Activated CD8-positive, alpha-beta memory T cell treated with anti-CD3 and anti-CD28 coated beads for 48 hours (primary cell): Measurements from ENCODE around the gene IRAK2.

ENCODE experiments used
- DNase-seq, 3 experiments: peaks; one replicate each; pipeline ENCODE4 v3.0.0-alpha.2; 2020; ENCODE audit warnings: low read depth in 2 of 3, low spot score in 2 of 3

IRAK2 gene

DNA sequence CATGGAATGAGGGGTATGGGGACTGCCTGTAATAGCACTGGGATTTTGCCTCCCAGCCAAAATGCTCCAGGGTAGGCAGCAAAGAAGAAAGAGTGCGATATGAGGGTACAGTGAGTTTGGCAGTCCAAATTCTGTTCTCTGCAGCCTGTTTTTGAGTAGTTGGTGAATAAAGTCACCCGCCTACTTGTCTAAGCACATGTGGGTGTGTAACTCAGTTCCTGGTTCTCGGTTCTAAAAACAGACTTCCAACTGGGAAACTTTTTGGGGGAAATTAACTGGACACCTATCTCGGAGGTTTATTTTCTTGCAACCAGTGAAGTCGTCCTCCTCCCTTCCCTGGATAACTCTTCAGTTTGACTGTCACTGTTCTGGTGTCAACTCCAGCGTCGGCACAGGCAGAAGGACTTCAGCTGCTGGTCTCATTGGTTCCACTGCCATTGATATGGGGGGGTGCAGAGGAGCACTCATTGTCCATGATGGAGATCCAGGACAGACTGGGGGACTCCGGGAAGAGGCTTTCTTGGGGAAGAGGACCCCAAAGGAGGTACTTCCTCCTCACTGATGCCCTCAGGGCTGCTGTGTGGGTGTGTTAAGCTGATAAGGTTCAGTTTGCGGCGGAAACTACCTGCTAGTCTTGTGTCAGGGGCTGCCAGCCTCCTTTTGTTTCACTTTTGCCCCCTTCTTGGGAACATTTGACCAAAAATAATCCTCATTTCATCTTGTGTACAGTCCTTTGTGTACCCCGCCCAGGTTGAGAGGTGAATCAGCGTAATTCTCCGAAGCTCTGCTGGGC, 114.9 kb downstream of the IRAK2 start:
- DNase-seq, result no peak

GRCh38 chr3:10280177-10280529, 115.4 kb downstream of the IRAK2 start:
- no peak for DNase-seq

DNA sequence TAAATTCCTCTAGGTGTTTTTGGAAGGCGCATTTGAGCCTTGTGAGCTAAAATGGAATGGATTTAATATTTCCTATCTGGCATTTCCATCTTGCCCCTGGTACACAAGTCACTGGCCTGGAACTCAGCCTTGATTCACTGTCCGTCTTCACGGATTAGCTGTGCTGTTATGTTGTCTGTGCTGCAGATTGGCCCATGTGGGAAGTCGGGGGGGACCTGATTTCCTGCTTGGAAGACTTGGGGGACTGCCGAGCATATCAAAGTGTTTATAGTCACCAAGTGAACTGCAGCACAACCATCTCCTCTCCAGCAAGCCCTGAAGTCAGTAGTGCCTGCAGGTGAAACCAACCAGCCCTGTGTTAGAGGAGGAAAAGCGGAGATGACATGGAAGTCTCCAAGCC, 115.9 kb downstream of the IRAK2 start:
- no peak for DNase-seq

GRCh38 chr3:10281951-10282350, 117.2 kb downstream of the IRAK2 start:
- DNase-seq, result no peak

DNA sequence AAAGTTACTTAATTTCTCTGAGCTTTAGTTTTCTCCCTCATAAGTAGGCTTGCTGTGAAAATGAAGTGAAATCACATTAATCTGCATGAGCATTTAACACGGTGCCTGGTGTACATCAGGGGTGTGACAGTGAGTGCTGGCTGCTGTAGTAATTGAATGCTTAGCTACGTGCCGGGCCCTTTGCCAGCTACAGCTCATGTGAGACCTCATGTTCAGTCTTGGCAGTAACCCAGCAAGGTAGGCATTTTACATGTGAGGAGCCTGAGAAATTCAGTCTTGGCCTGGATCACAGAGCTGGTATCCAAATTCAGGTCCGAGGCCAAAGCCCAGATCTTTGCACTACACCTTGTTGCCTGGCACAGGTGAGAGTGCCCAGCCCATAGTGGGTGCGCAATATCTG, 118.9 kb downstream of the IRAK2 start:
- DNase-seq, result no peak

- DNase-seq, result no peak
Observed at GRCh38 chr3:10284496-10284895, 119.8 kb downstream of the IRAK2 start.

DNA sequence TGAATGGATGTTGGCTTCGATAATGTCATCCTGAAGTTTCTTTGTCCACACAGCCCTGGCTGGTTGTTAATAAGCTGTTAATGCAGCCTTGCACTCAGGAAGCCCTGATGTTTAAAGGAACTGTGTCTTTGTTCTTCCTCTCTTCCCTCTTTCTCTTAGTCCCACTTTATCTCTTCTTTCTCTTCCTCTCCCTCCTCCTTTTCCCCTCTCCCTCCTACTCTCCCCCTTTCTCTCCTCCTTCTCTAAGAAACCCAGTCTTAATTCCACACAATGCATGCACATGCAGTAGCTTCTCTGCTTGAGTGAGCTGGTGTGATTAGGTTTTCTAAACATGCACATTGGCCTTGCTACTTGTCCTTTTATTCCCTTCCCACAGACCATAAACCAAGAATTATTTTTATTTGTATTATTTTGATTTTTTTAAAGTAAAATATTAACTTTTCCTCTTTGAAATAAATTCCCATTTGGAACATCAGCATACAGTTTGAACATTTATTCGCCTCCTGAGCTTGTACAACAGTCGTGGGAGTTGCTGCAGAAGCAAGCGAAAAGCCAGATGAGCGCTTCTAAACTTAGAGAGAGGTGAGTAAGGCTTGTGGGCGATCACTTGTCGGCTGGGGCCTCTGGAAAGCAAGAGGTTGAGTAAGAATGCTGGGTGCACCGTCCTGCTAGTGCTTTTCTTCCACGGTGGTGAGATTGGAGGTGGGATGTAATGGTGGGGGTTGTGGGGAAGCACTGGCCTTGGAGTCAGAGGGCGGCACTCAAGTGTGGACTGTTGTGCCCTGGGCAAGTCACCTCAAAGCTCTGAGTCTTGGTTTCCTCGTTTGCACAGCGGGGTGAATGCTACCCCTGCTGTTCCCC, 120.8 kb downstream of the IRAK2 start:
- DNase-seq, result no peak

- no peak for DNase-seq
Observed at GRCh38 chr3:10286133-10286524, 121.4 kb downstream of the IRAK2 start.

- DNase-seq, result no peak
Observed at GRCh38 chr3:10286596-10287295, 122.0 kb downstream of the IRAK2 start.

DNA sequence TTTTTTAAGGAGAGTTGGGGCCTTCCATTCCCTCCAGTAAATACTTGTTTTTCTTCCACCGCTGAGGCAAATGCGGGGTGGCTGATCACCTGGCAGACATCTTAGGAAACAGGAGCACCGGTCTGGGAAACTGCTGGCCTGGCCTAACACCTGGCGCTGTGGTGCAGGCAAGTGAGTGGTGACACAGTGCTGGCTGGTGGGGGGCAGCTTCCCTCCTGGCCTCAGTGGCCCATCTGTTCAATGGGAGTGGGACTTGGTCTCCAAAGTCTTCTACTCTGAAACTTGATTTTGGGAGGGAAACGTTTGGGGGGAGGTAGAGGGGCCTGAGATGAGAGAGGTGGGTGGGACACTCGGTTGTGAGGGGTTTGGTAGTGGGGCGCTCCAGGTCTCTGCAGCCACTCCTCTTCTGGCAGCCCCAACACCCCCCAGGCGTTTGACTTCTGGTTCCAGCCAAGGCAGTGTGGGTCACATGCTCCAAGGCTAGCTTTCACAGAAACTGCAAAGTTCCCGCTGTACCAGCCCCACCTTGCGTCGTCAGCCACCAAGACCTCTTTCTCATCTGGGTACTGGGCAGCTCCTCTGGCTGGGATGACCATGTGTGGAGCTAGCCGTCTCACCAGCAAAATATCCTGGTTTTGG, 123.3 kb downstream of the IRAK2 start:
- DNase-seq, result no peak

DNA sequence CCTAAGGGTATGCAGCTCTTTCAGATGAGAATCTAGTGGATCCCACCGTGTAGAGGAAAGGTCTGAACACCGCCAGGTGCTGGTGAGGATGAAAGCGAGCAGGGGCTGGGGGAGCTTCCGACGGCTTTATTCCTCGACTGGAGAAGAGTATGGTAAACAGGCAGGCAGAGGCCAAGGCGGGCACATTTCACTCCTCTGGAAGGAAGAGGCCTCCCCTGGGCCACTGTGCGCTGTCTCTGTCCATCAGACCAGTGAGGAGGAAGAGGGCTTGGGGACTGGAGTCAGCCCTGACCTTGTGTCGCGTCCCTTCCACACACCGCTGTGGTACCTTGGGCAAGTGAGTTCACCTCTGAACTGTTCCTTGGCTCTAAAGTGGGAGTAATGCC, 123.8 kb downstream of the IRAK2 start:
- DNase-seq, result no peak

DNA sequence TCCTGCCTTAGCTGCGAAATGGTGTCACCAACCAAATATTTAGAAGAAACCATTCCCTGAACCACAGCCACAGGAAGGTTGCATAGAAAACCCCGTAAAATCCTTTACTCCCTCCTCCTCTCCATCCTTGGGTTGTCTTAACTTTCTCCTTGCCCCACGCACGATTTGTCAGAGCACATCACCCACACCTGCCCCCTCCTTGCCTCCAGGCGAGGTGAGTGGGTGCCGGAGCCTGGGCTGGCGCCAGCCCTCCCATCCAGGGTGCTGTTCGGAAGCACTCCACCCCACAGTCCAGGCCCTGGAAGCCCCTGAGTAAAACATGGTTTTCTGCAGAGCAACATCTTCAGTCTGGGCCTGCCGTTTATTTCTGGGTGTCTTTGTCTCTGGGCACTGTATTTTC, 124.4 kb downstream of the IRAK2 start:
- no peak for DNase-seq

DNA sequence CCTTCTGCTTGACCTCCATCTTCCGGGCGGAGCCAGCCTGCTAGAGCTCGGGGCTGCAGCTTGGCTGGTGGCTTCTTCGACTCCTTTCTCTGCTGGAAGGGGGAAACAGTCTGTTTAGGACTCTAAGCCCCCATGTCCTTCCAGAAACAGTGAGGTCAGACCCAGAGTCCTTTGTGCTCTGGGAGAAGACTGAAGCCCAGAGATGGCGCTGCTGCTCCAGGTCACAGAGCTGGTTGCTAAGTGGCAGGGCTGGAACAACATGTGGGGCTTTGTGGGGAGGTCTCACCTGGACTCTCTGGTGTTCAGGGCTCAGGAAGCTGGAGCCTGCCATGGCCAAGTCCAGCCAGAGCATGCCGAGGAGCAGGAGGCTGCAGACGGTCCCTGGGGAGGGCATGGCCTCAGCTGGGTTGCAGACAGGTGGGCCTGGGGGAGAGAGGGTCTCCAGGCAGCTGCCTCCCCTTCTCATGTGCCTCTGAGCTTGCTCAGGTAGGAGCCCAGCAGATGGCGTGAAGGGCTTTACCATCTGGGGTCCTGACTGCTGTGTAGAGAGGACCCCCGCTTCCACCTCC, 125.2 kb downstream of the IRAK2 start:
- no peak for DNase-seq

DNA sequence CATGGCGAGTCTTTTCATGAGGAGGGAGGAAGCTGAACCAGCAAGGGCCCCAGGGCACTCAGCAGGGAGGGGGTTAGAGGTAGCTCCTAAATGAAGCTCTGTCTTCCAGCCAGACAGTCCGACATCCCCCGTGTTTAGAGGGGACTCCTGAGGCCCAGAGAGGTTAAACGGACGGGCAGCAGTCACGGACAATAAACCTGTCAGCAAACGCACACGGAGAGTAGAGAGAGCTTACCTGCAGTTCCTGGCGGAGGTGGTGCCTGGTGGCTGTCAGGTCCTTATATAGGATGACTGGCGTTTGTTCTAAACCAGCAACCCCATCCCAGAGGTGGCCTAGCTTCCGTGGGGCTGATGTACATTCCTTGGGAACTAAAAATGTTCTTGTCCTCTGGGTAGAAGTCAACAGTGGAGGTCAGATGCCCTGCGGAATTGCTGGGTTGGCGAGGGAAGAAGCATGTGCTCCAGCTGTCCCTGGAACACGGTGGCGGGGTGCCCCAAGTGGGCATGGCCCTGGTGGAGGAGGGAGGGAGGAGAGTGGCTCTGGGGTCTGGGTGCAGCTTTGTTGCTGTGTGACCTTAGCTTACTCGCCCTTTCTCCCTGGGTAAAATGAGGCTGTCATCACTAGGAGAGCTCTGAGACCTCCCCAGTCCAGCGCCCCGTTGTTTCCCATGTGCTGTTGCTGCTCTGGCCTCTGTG, 125.9 kb downstream of the IRAK2 start:
- DNase-seq, result no peak

DNA sequence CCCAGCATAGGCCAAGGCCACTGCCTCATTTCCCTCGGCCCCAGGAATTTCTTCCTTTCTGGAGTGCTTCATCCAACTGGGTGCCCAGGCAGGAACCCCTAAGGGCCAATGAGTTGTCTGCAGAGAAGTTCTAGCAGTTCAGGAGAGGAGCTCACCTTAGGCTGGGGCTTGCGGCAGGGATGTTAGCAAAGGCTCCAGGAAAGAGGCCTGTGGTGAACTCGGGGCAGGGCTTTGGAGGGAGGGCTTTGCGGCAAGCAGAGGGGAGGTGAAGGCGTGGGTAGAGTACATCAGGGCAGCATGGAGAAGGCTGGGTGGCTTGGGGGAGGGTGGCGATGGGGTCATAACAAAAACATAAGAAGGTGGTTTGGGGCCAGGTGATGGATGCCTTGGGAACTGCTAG, 126.9 kb downstream of the IRAK2 start:
- DNase-seq, result no peak

DNA sequence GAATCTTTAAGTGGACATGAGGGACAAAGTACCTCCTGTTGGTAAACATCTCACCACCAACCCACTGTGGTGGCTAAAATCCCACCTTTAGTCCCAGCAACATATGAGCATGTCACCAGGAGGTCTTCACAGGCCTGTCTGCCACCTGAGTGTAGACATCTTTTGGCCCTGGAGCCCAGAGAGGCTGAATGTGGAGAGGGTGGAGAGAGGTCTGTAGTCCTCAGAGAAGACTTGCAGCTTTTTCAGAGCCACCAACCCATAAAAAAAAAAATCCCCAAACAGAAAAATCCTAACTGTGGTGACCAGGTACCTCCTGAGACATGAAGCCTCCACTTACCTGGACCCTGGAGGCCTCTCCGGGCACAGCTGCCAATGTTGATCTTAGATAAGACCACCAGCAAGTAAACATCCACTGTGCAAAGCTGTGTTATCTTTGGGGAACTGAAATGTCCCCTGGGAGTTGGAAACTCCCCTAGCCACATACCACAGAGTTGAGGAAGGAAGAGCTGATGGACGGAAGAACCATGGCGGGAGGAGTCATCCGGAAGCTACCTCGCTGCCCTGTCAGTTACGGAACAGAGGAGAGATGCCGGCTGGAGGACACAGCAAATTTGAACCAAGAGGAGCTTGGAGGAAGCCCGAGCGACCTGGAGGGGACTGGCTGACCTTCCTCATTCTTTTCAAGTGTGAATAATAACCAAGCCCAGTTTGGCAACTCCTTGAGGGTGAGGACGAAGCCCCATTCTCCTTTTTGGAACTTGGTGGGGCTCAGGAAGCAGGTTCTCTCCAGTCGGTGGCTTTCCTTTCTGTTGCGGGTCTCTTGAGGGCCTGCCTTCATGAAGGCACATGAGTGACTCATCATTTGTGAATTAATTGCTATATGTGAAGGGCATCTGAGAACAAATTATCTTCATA, 128.0 kb downstream of the IRAK2 start, which contains the start of gene GHRL:
Gene GHRL (minus strand): TSS at position 443 of the 915 bp plus-strand sequence. CDS start 2,767 bp downstream, outside the sequence.
- DNase-seq, result no peak
